Ishikawa (cell line): ENCODE measurements around the gene SNED1.

Source experiments
- CEBPB ChIP-seq: IDR thresholded peaks from 2 replicates; pipeline ENCODE4 v1.6.1; 2012
- CREB1 ChIP-seq: IDR thresholded peaks from 2 replicates; pipeline ENCODE4 v1.6.1; 2012; ENCODE audit warnings: low read depth
- EGR1 ChIP-seq: IDR thresholded peaks from 2 replicates; pipeline ENCODE4 v1.6.1; 2012
- EP300 ChIP-seq: IDR thresholded peaks from 2 replicates; pipeline ENCODE4 v1.6.1; 2012; ENCODE audit warnings: borderline replicate concordance
- NFIC ChIP-seq: IDR thresholded peaks from 2 replicates; pipeline ENCODE4 v1.6.1; 2012
- RAD21 ChIP-seq: IDR thresholded peaks from 2 replicates; pipeline ENCODE4 v1.6.1; 2012; ENCODE audit warnings: low read depth
- REST ChIP-seq: IDR thresholded peaks from 2 replicates; pipeline ENCODE4 v1.6.1; 2012; ENCODE audit warnings: low read depth, mild to moderate bottlenecking
- TAF1 ChIP-seq: IDR thresholded peaks from 2 replicates; pipeline ENCODE4 v1.6.1; 2012; ENCODE audit warnings: low read depth, mild to moderate bottlenecking
- TEAD4 ChIP-seq: IDR thresholded peaks from 2 replicates; pipeline ENCODE4 v1.6.1; 2012
- YY1 ChIP-seq: IDR thresholded peaks from 2 replicates; pipeline ENCODE4 v1.6.1; 2012; ENCODE audit warnings: low read depth
- ZBTB7A ChIP-seq: IDR thresholded peaks from 2 replicates; pipeline ENCODE4 v1.6.1; 2012; ENCODE audit warnings: low read depth
- TF ChIP-seq, protein P1 (sequence below): IDR thresholded peaks from 2 replicates; pipeline ENCODE4 v1.6.1; 2012

- TF ChIP-seq EGR1 (no peak), YY1 (no peak), RAD21 (no peak), TAF1 (no peak), CREB1 (no peak), REST (no peak), NFIC (no peak), EP300 (no peak), CEBPB (no peak), ZBTB7A (no peak), TEAD4 (no peak)
- TF ChIP-seq, protein P1, sequence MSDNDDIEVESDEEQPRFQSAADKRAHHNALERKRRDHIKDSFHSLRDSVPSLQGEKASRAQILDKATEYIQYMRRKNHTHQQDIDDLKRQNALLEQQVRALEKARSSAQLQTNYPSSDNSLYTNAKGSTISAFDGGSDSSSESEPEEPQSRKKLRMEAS = no peak
Measured at GRCh38 chr2:241142593-241142992, 144.2 kb downstream of the SNED1 start.
